DMS53 (cell line): ENCODE measurements around the gene SHANK1.
"Not testable (repeated sequence)": the region's sequence is repeated elsewhere in the genome, so short reads cannot be mapped to it uniquely, and the experiment has no call there.

Experiments used
- DNase-seq: peaks from one replicate; lab custom pipeline; 2025; lab: John Stamatoyannopoulos, UW

The SHANK1 gene

GRCh38 chr19:50633973-50634372, 85.6 kb downstream of the SHANK1 start:
- no peak for DNase-seq

GRCh38 chr19:50633359-50633758, 86.2 kb downstream of the SHANK1 start:
- DNase-seq, result no peak

- no peak for DNase-seq
Measured at GRCh38 chr19:50632151-50632835, 87.3 kb downstream of the SHANK1 start.

DNA sequence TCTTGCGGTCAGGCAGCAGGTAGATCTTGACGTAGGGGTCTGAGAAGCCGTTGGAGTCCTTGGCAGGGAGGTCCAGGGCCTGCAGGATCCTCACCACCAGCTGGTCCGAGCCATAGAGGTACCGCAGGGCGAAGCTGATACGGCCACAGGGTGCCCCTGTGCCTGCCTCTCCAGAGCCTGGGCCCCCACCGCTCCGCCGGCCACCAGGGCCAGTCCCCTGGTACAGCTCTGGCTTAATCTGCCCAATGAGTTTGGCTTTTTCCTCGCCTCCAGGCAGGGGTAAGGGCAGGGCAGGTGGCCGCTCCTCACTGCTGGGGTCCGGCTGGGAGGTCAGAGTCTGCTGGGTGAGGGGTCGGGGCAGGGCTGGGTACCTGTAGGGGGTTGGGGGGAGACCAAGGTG, 89.8 kb downstream of the SHANK1 start:
- DNase-seq, result no peak

DNA sequence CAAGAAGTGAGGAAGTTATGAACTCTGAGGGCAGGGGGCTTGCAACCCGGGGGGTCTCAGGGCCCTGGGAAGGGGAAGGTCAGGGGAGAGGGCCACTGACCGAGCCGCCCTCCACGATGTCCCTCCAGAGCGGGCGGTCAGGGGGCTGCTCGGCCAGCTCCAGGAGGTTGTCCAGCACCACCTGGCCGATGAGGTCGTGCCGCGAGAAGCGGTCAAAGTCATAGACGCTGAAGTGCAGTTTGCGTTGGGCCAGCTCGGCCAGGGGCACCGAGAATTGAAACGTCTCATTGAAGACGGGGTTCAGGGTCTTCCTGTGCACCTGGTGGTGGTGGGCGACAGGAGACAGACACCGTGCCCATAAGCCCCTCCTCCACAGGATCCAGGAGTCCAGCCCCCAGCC, 90.4 kb downstream of the SHANK1 start:
- DNase-seq, result no peak

GRCh38 chr19:50628551-50628950, 91.1 kb downstream of the SHANK1 start:
- DNase-seq, result no peak

GRCh38 chr19:50628146-50628545, 91.5 kb downstream of the SHANK1 start:
- DNase-seq, result no peak

DNA sequence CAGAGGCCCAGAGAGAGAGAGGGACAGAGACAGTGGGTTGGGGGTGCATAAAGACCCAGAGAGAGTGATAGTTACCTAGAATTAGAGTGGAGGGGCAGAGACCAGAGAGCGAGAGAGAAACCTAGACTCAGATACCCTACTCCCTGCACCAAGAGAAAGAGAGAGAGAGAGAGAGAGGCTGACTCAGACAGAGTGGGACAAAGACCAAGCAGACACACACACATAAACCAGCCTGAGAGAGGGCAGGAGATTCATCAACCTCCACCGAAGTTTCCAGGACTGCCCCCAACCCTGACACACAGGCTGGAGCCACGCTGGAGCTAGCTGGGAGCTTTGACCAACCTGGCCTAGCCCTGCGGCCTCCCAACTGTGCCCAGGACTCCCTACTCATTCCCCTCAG, 92.8 kb downstream of the SHANK1 start:
- DNase-seq, result no peak

DNA sequence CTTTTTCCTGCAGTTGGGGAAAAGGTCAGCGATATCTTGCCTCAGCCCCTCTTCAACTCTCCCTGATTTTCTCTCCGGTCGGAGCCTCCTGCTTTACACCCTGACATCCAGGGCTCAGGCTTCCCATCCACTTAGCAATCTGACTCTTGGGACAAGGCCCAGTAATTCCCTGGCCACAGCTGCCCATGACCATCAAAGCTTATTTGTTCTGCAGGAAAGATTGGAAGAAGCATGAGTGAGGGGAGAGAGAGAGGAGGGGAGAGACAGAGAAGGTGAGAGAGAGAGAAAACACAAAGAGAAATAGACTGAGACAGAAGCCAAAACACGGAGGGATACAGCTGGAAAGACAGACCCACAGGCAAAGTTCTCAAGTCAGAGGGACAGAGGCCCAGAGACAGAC, 93.6 kb downstream of the SHANK1 start:
- DNase-seq, result no peak

- DNase-seq, result no peak
Measured at GRCh38 chr19:50624949-50625600, 94.5 kb downstream of the SHANK1 start.

- not testable (repeated sequence) for DNase-seq
Measured at GRCh38 chr19:50620394-50620906, 99.2 kb downstream of the SHANK1 start.

- not testable (repeated sequence) for DNase-seq
Measured at GRCh38 chr19:50619184-50619583, 100.4 kb downstream of the SHANK1 start.

- not testable (repeated sequence) for DNase-seq
Measured at GRCh38 chr19:50618379-50618778, 101.2 kb downstream of the SHANK1 start.

DNA sequence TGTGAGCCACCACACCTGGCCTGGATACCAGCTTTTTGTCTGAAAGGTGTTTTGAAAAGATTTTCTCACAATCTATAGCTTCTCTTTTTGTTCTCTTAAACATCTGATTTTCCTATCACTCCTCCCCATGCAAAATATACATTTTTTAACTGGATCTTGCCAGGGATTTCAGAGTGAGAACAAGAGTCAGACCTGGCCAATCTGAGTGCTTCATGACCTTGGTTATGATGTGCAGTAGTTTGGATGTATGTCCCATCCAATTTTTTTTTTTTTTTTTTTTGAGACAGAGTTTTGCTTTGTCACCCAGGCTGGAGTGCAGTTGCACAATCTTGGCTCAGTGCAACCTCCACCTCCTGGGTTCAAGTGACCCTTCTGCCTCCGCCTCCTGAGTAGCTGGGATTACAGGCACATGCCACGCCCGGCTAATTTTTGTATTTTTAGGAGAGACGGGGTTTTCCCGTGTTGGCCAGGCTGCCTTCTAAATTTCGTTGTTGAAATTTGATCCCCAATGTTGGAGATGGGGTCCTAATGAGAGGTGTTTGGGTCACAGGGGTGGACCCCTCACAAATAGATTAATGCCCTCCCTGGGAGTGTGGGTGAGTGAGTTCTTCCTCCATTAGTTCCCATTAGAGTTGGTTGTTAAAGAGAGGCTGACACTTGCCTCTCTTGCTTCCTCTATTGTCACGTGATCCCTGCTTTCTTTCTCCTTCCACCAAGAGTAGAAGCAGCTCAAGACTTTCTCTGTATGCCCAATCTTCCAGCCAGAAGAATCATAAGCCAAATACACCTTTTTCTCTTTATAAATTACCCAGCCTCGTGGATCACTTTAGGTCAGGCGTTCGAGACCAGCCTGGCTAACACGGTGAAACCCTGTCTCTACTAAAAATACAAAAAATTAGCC, 106.8 kb downstream of the SHANK1 start:
- not testable (repeated sequence) for DNase-seq
